IPS-20b (cell line): ENCODE results near the gene FCRLB.
A peak's percentile ranks its signal among the peaks of the same experiment; 100 is the strongest.

Source experiments
- H3K27ac ChIP-seq: one replicate; pipeline ENCODE4 v1.5.1; 2013; ENCODE audit warnings: low read length
- H3K27me3 ChIP-seq: 2 replicates; pipeline ENCODE4 v1.6.1; 2013; ENCODE audit warnings: mild to moderate bottlenecking, low read length, inconsistent platforms; ENCODE audit not compliant: insufficient read depth
- H3K36me3 ChIP-seq: 2 replicates; pipeline ENCODE4 v1.6.1; 2013; ENCODE audit warnings: low read depth, mild to moderate bottlenecking, inconsistent platforms, low read length, moderate library complexity; ENCODE audit not compliant: insufficient read depth
- H3K4me1 ChIP-seq: 2 replicates; pipeline ENCODE4 v1.6.1; 2013; ENCODE audit warnings: mild to moderate bottlenecking, control low read depth, inconsistent platforms, low read length, moderate library complexity; ENCODE audit not compliant: insufficient read depth
- H3K4me3 ChIP-seq: 2 replicates; pipeline ENCODE4 v1.5.1; 2013; ENCODE audit warnings: mild to moderate bottlenecking, low read length, inconsistent platforms
- H3K9ac ChIP-seq: 2 replicates; pipeline ENCODE4 v1.6.1; 2013; ENCODE audit warnings: low read depth, mild to moderate bottlenecking, inconsistent platforms, low read length, moderate library complexity
- H3K9me3 ChIP-seq: 2 replicates; pipeline ENCODE4 v1.6.1; 2013; ENCODE audit warnings: mild to moderate bottlenecking, low read depth, low read length, inconsistent platforms; ENCODE audit not compliant: insufficient read depth

FCRLB gene

GRCh38 chr1:161731981-161732718 lies 10.8 kb downstream of the FCRLB start:
- H3K9me3 ChIP-seq: no peaks in the 10 kb centered on the region
- no peak overlapping the region for H3K9ac ChIP-seq
- H3K27ac ChIP-seq: no peak overlapping the region
- H3K4me3 ChIP-seq: no peak overlapping the region
- H3K36me3 ChIP-seq: no peaks in the 10 kb centered on the region
- peaks cover 13% of the 10 kb centered on the region; the same call in 1 of the 2 replicates for H3K4me1 ChIP-seq
- H3K27me3 ChIP-seq: peaks cover 17% of the 10 kb centered on the region; the same call in 1 of the 2 replicates

- no peaks in the 10 kb centered on the region for H3K36me3 ChIP-seq
- no peak overlapping the region for H3K27ac ChIP-seq
- no peak overlapping the region for H3K9ac ChIP-seq
- H3K27me3 ChIP-seq: peaks cover 6% of the 10 kb centered on the region; the same call in 1 of the 2 replicates
- no peaks in the 10 kb centered on the region for H3K9me3 ChIP-seq
- peaks cover 22% of the 10 kb centered on the region for H3K4me1 ChIP-seq
- no peak overlapping the region for H3K4me3 ChIP-seq
Observed at GRCh38 chr1:161733526-161733925, 12.2 kb downstream of the FCRLB start.

DNA sequence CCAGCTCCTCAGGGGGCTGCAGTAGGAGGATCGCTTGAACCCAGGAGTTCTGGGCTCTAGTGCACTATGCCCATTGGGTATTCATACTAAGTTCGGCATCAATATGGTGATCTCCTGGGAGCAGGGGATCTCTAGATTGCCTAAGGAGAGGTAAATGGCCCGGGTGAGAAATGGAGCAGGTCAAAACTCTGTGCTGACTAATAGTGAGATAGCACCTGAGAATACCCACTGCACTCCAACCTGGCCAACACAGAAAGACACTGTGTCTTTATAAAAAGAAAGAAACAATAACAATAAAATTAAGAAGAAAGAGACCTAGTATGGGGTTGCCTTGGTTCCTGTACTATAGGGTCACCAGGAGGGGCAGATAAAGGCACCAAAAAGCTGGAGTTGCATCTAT lies 14.5 kb downstream of the FCRLB start:
- Histone ChIP-seq H3K9ac (no peak overlapping the region; the same call in 1 of the 2 replicates), H3K4me1 (peaks cover 18% of the 10 kb centered on the region), H3K27me3 (0 out of 2 replicates have a peak, but pooled peaks cover 4% of the 10 kb centered on the region), H3K27ac (no peak overlapping the region), H3K36me3 (no peaks in the 10 kb centered on the region), H3K4me3 (no peak overlapping the region), H3K9me3 (no peaks in the 10 kb centered on the region)

DNA sequence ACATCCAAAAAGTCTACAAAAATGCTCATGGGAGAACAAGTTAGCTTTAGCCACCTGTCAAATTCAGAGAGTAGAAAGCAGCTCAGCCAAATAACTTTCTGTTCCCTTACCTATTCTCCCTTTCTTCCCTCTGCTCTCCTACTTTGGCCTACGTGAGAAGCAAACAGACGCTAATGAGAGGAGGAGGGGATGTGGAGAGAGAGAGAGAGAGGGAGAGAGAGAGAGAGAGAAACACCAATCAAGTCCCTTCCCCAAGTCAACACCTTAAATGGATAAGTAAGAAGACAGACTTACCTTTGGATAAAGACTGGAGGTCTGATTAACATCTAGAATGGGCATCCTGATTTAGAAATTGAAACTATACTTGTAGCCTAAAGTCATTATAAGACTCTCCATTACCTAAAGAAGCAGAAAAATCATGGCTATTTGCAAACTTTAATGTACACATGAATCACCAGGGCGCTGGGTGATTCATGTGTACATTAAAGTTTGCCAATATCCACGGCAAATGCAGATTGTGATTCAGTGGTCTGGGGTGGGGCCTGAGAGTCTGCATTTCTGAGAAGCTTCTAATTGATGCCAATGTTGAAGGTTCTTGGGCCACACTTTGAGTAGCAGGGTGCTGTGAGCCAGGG lies 15.1 kb downstream of the FCRLB start:
- Histone ChIP-seq H3K4me1 (peaks cover 18% of the 10 kb centered on the region), H3K27ac (no peak overlapping the region)

GRCh38 chr1:161737625-161738024 lies 16.3 kb downstream of the FCRLB start:
- Histone ChIP-seq H3K9ac (peak overlapping the region; percentile 60; the same call in 1 of the 2 replicates), H3K9me3 (no peaks in the 10 kb centered on the region), H3K4me3 (peak overlapping the region; percentile 57), H3K36me3 (no peaks in the 10 kb centered on the region), H3K4me1 (peaks cover 18% of the 10 kb centered on the region), H3K27ac (no peak overlapping the region), H3K27me3 (no peaks in the 10 kb centered on the region)

More for the DNA sequence above, 15.1 kb downstream of the FCRLB start:
- Histone ChIP-seq H3K4me3 (peak overlapping the region; percentile 3; the same call in 1 of the 2 replicates), H3K9me3 (no peaks in the 10 kb centered on the region), H3K27me3 (0 out of 2 replicates have a peak, but pooled peaks cover 4% of the 10 kb centered on the region), H3K36me3 (no peaks in the 10 kb centered on the region), H3K9ac (peak overlapping the region; percentile 22; the same call in 1 of the 2 replicates)

GRCh38 chr1:161738627-161739287 lies 17.4 kb downstream of the FCRLB start:
- Histone ChIP-seq H3K36me3 (no peaks in the 10 kb centered on the region), H3K9ac (no peak overlapping the region), H3K4me3 (no peak overlapping the region), H3K9me3 (no peaks in the 10 kb centered on the region), H3K4me1 (peaks cover 18% of the 10 kb centered on the region), H3K27me3 (no peaks in the 10 kb centered on the region), H3K27ac (no peak overlapping the region)

- no peaks in the 10 kb centered on the region for H3K27me3 ChIP-seq
- peaks cover 18% of the 10 kb centered on the region for H3K4me1 ChIP-seq
- no peak overlapping the region for H3K27ac ChIP-seq
- no peaks in the 10 kb centered on the region for H3K36me3 ChIP-seq
- H3K9ac ChIP-seq: no peak overlapping the region
- H3K4me3 ChIP-seq: no peak overlapping the region
- no peaks in the 10 kb centered on the region for H3K9me3 ChIP-seq
Observed at GRCh38 chr1:161739865-161740566, 18.7 kb downstream of the FCRLB start.

- no peak overlapping the region for H3K27ac ChIP-seq
- no peaks in the 10 kb centered on the region for H3K9me3 ChIP-seq
- H3K4me1 ChIP-seq: peaks cover 16% of the 10 kb centered on the region
- H3K4me3 ChIP-seq: no peak overlapping the region
- H3K36me3 ChIP-seq: no peaks in the 10 kb centered on the region
- H3K9ac ChIP-seq: no peak overlapping the region
- H3K27me3 ChIP-seq: no peaks in the 10 kb centered on the region
Observed at GRCh38 chr1:161740921-161741320, 19.6 kb downstream of the FCRLB start.

- H3K4me1 ChIP-seq: peaks cover under 1% of the 10 kb centered on the region; the same call in 1 of the 2 replicates
- no peaks in the 10 kb centered on the region; the same call in 1 of the 2 replicates for H3K27me3 ChIP-seq
- H3K9ac ChIP-seq: no peak overlapping the region
- H3K4me3 ChIP-seq: no peak overlapping the region
- H3K36me3 ChIP-seq: no peaks in the 10 kb centered on the region
- no peaks in the 10 kb centered on the region for H3K9me3 ChIP-seq
- no peak overlapping the region for H3K27ac ChIP-seq
Observed at GRCh38 chr1:161743231-161743630, 21.9 kb downstream of the FCRLB start.

DNA sequence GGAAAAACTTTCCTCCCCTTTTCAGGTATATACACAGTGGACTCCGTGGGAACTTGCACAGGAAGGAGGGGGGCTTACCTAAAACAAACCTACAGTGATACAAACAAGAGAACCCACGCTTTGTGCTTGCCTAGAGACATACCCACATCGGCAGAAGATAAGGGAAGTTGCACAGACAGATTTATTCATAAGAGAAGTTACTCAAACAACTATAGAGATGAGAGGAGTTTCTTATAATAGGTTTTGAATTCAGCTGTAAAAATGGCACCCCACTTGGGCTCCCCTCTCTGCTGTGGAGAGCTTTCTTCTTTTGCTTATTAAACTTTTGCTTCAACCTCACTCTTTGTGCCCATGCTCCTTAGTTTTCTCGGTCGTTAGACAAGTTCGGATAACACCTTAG lies 26.5 kb downstream of the FCRLB start:
- Histone ChIP-seq H3K4me3 (no peak overlapping the region), H3K4me1 (peaks cover 5% of the 10 kb centered on the region; the same call in 1 of the 2 replicates), H3K9me3 (no peaks in the 10 kb centered on the region), H3K9ac (no peak overlapping the region), H3K27me3 (no peaks in the 10 kb centered on the region; the same call in 1 of the 2 replicates), H3K27ac (no peak overlapping the region), H3K36me3 (peaks cover 19% of the 10 kb centered on the region)
